HG02884 (cell line): ENCODE measurements around the gene TMEM164.
"Not testable (repeated sequence)": the region's sequence is repeated elsewhere in the genome, so short reads cannot be mapped to it uniquely, and the experiment has no call there.

Source experiments
- ATAC-seq: cut with Tn5 transposase; IDR thresholded peaks from one replicate; pipeline ENCODE4 v1.9.1; 2021; ENCODE audit warnings: mild to moderate bottlenecking, moderate library complexity; ENCODE audit not compliant: unreplicated experiment

Gene TMEM164

GRCh38 chrX:110002300-110003166, at the start of gene TMEM164:
TMEM164 (plus strand) TSS chrX:110003114; CDS start chrX:110003775, 661 bp downstream.
- ATAC-seq: peak; percentile 59

GRCh38 chrX:109954333-109954732, 48.6 kb upstream of the TMEM164 start:
- ATAC-seq: no peak

DNA sequence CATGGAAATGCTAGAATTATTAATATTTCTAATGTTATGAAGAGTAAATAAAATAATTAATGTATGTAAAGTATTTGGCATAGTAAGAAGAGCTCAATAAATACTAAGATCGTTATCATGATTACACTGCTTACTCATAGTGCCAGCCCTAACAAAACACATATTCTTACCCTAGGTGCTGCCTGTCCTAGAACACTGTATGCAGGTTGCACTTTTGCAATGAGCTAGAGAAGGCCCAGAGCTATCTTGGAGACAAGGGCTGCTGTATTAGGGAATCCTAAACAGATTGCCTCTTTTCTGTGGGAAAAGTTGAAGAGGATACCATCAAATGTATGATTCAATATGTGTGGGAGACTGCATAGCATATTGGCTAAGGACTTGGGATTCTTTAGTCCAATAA, 48.0 kb upstream of the TMEM164 start:
- no peak for ATAC-seq

DNA sequence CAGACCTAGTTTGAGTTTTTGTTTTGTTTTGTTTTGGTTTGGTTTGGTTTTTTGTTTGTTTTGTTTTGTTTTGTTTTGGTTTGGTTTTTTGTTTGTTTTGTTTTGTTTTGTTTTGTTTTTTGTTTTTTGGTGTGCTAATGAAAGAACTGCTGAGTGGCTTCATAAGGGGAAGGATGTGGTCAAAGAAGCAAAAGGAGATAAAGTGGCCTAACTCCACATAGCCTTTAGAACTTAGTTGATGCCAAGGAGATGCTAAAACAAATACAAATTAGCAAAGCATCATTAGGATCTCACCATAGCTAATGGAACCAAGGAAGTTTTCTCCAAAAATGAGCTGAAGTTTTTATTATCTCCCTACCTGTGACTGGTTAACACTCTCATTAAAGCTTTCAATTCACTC, 44.6 kb upstream of the TMEM164 start:
- ATAC-seq: no peak

DNA sequence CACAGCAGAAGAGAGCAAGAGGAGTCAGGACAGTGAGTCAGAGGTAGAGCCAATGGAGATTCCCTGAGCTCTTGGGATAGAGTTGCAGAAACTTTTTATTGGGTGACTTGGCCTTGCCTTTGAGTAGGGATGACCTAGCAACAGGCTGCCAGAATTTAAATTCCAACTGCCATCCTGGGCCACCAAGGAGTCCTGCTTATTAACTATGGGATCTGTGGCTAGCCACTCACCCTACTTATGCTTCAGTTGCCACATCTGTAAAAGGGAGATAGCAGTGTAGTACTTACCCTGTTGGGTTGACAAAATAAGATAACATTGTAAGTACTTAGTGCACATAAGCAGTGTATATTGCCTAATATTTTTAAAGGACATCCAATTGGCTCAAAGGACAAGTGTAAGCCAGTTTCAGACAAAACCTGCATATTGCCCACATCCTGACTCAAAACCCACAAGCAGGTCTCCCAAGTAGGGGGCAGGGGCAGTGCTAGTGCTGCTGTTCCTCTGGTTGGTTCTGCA, 43.5 kb upstream of the TMEM164 start:
- ATAC-seq: no peak

DNA sequence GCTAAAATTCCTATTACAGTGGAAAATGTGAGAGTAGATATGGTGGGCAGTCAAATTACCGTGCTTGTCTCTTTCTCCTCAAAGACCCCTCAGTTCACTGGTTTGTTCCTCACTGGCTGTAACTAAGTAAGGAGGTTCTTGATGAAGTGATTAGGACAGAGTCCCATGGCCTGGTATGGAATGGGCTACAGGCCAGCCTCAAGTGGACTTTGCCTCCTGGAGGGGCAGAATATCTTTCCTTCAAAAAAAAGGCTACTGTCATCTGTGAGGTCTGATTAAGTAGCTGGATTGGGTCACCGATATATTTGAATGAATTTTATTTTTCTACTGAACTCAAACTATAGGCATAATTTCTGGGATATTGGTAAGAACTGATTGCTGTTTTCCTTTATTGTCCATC, 38.5 kb upstream of the TMEM164 start:
- ATAC-seq: no peak

- no peak for ATAC-seq
These were observed 36.7 kb upstream of the TMEM164 start for GRCh38 chrX:109966246-109966645.

- no peak for ATAC-seq
These were observed 35.8 kb upstream of the TMEM164 start for GRCh38 chrX:109967156-109967555.

DNA sequence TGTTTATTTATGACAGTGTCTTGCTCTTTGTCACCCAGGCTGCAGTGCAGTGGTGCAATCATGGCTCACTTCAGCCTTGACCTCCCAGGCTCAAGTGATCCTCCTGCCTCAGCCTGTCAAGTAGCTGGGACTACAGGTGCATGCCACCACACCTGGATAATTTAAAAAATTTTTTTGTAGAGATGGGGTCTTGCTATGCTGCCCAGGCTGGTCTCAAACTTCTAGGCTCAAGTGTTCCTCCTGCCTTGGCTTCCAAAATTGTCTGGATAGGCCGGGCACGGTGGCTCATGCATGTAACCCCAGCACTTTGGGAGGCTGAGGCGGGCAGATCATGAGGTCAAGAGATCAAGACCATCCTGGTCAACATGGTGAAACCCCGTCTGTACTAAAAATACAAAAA, 32.1 kb upstream of the TMEM164 start:
- ATAC-seq: not testable (repeated sequence)

DNA sequence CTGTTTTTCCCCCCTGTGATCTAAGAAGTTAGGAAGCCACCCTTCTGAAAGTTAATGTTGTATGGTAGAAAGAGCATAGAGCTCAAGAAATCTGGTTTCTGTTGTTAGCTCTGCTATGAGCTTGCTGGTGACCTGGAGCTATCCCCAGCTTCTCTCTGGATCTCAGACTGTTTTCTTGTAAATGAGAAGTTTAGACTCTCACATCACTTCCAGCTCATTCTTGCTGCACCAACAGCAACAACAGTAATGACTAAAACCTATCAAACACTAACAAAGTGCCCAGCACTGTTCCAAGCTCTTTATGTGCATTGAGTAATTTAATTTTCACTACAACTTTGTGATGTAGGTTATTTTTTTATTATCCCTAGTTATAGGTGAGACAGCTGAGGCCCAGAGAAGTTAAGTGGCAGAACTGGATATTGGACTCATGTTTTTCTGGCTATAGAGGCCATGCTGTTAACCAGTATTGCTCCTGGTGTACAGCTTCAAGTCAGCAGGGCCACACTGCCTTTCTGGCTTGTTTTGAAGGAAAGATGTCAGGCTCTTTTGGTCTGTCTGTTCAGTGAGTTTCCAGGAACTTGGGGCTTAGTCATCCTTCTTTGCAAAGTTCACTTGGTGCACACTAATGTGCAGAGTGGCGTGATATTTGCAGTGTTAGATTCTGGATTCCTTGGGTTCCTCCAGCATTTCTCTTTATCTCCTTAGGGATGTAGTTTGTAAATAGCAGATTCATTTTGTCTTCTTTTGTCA, 27.8 kb upstream of the TMEM164 start:
- no peak for ATAC-seq

DNA sequence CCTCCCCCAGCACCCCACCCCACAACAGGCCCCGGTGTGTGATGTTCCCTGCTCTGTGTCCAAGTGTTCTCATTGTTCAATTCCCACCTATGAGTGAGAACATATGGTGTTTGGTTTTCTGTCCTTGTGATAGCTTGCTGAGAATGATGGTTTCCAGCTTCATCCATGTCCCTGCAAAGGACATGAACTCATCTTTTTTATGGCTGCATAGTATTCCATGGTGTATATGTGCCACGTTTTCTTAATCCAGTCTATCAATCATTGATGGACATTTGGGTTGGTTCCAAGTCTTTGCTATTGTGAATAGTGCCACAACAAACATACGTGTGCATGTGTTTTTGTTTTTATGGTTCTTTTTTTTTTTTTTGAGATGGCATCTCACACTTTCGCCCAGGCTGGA, 17.7 kb upstream of the TMEM164 start:
- ATAC-seq: not testable (repeated sequence)

GRCh38 chrX:109987884-109988283, 15.0 kb upstream of the TMEM164 start:
- no peak for ATAC-seq

- ATAC-seq: peak; percentile 66
These were observed 12.2 kb upstream of the TMEM164 start for GRCh38 chrX:109990582-109991276.

- no peak for ATAC-seq
These were observed 10.7 kb upstream of the TMEM164 start for GRCh38 chrX:109992203-109992602.

DNA sequence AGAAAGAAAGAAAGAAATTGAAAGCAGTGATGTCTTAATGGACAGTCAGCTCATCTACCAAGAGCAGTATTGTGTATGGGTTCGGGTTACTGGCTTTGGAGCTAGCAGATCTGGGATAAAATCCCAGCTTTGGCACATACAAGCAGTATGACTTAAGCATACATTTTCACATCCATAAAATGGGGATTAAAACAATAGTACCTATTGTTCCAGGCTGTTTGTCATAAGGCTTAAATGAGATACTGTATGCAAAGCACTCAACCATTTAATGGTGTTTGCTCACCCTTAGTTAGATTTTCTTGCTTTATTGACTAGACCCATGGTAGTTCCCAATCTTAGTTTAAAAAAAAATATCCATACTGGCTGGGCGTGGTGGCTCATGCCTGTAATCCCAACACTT, 7.8 kb upstream of the TMEM164 start:
- no peak for ATAC-seq

DNA sequence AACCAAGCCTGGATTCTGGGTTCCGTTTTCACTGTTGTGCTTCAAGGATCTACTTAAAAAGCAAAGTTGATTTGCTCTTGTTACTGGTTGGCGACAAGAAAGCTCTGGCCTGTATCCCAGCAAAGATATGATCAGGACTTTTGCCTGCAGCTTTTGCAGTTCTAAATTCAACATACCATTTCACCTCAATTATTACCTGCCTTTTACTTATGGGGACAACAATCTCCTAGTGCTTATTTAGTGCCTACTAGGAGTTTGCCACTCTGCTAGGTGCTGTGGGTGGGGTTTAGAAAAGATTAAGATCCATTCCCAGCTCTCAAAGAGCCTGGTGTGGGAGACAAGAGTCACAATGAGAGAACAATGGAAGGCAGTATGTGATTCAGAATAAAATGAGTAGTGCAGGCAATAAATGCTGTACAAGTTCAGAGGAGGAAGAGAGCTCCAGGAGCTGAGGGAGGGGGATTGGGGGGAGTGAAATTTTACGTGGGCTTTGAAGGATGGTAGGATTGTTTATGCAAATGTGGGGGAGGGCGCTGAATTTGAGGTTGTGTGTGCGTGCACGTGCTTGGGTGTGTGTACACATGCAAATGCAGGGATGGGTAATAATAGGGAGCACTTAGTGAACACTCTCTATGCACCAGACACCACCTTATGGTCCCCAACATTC, 5.0 kb upstream of the TMEM164 start:
- no peak for ATAC-seq

DNA sequence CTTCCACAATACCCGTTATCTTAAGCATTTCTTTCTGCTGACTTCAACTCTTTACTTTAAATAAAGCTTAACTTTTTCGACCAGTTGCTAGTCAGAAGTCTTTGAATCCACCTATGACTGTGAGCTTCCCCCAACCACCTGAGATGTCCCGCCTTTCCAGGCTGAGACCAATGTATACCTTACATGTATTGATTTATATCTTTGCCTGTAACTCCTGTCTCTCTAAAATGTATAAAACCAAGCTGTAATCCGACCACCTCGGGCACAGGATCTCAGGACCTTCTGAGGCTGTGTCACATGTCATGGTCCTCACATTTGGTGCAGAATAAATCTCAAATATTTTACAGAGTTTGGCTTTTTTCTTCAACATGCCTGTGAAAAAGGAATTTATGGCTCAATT, 2.9 kb upstream of the TMEM164 start:
- no peak for ATAC-seq

GRCh38 chrX:110000847-110001713, 1.8 kb upstream of the TMEM164 start:
- ATAC-seq: no peak

- peak; percentile 7 for ATAC-seq
These were observed 1.1 kb upstream of the TMEM164 start for GRCh38 chrX:110001740-110002299.
